OCI-LY1 (cell line): Measurements from ENCODE around the gene GTF3C2.

ENCODE experiments used
- CTCF ChIP-seq: fragments of 200-600 bp; sonication (generic), shearing (Covaris generic); IDR thresholded peaks from 2 replicates; pipeline ENCODE4 v1.5.1; 2017; ENCODE audit warnings: mild to moderate bottlenecking, antibody characterized with exemption, low read length, moderate library complexity, mixed read lengths
- EZH2 ChIP-seq: fragments of 200-600 bp; sonication (generic), shearing (Covaris generic); IDR thresholded peaks from 2 replicates; pipeline ENCODE4 v1.8.0; 2017; ENCODE audit warnings: borderline replicate concordance, mixed run types, mild to moderate bottlenecking, antibody characterized with exemption, low read length, moderate library complexity, mixed read lengths

GRCh38 chr2:27356382-27357181 lies at the start of gene GTF3C2:
- no peak for TF ChIP-seq CTCF
- no peak for TF ChIP-seq EZH2
